DND-41 (cell line): Measurements from ENCODE around the gene PSMA6.

Source experiments
- ATAC-seq: fragments of 200-7000 bp; cut with Tn5 transposase; 3 replicates; pipeline ENCODE4 v1.9.1; 2021; ENCODE audit warnings: low read depth; ENCODE audit not compliant: insufficient read depth
- DNase-seq: peaks from one replicate; pipeline ENCODE4 v3.0.0-alpha.2; 2020
- H2AFZ ChIP-seq: 2 replicates; pipeline ENCODE4 v1.6.0; 2012; ENCODE audit warnings: low read depth, low read length
- H3K27ac ChIP-seq: 2 replicates; pipeline ENCODE4 v1.5.1; 2012; ENCODE audit warnings: low read length, inconsistent platforms
- H3K27me3 ChIP-seq: fragments of 200-600 bp; sonication (generic); 2 replicates; pipeline ENCODE4 v1.6.0; 2012; ENCODE audit warnings: low read length, mild to moderate bottlenecking, inconsistent platforms; ENCODE audit not compliant: insufficient read depth, poor library complexity
- H3K36me3 ChIP-seq: 2 replicates; pipeline ENCODE4 v1.5.1; 2012; ENCODE audit warnings: low read length, inconsistent platforms; ENCODE audit not compliant: insufficient read depth
- H3K4me1 ChIP-seq: 2 replicates; pipeline ENCODE4 v1.5.1; 2012; ENCODE audit warnings: mild to moderate bottlenecking, low read length; ENCODE audit not compliant: insufficient read depth
- H3K4me2 ChIP-seq: 2 replicates; pipeline ENCODE4 v1.6.0; 2012; ENCODE audit warnings: mild to moderate bottlenecking, moderate library complexity, low read length, inconsistent platforms; ENCODE audit not compliant: insufficient read depth
- H3K4me3 ChIP-seq, 2 experiments: fragments of 200-600 bp in 1 of 2; shearing (Covaris generic) in 1 of 2; 2 replicates each; pipeline ENCODE4 v1.5.1; 2012 to 2016; ENCODE audit warnings: inconsistent platforms in 2 of 2, low read length in 2 of 2, mild to moderate bottlenecking in 2 of 2, low read depth in 1 of 2, moderate library complexity in 1 of 2
- H3K79me2 ChIP-seq: 2 replicates; pipeline ENCODE4 v1.6.0; 2012; ENCODE audit warnings: low read length, inconsistent platforms; ENCODE audit not compliant: insufficient read depth
- H3K9ac ChIP-seq: 2 replicates; pipeline ENCODE4 v1.6.0; 2012; ENCODE audit warnings: low read depth, mild to moderate bottlenecking, inconsistent platforms, low read length, moderate library complexity
- H3K9me3 ChIP-seq: 2 replicates; pipeline ENCODE4 v1.5.1; 2012; ENCODE audit warnings: low read length, moderate library complexity, mild to moderate bottlenecking, inconsistent platforms; ENCODE audit not compliant: insufficient read depth, severe bottlenecking
- H4K20me1 ChIP-seq: 2 replicates; pipeline ENCODE4 v1.6.0; 2012; ENCODE audit warnings: low read length; ENCODE audit not compliant: insufficient read depth
- CTCF ChIP-seq: IDR thresholded peaks from 2 replicates; pipeline ENCODE4 v1.5.1; 2012; ENCODE audit warnings: borderline replicate concordance, low read length, moderate library complexity, mild to moderate bottlenecking; ENCODE audit not compliant: poor library complexity, severe bottlenecking; ENCODE audit errors: extremely low read depth
- EZH2 ChIP-seq: IDR thresholded peaks from 3 replicates; pipeline ENCODE4 v1.6.1; 2012; ENCODE audit warnings: borderline replicate concordance, low read depth, mild to moderate bottlenecking, moderate library complexity, low read length, inconsistent platforms; ENCODE audit not compliant: severe bottlenecking

Gene PSMA6

GRCh38 chr14:35292770-35293561, 784 bp downstream of the PSMA6 start:
- Histone ChIP-seq H3K4me2 (peak overlapping the region; percentile 83), H3K79me2 (peaks cover 90% of the 10 kb centered on the region), H2AFZ (no peak overlapping the region), H3K36me3 (peaks cover 40% of the 10 kb centered on the region), H3K4me3 (peak overlapping the region; percentile 68 to 72), H3K27me3 (no peaks in the 10 kb centered on the region), H3K4me1 (peaks cover 74% of the 10 kb centered on the region), H3K9ac (peak overlapping the region; percentile 89), H4K20me1 (peaks cover 33% of the 10 kb centered on the region; the same call in 1 of the 2 replicates), H3K27ac (peak overlapping the region; percentile 97), H3K9me3 (no peaks in the 10 kb centered on the region)
- TF ChIP-seq CTCF (no peak), EZH2 (no peak)
- DNase-seq = no peak
- peak; percentile 3 for ATAC-seq

- Histone ChIP-seq H4K20me1 (peaks cover 55% of the 10 kb centered on the region; the same call in 1 of the 2 replicates), H3K4me2 (peak overlapping the region; percentile 83)
Observed at GRCh38 chr14:35295845-35296161, 3.6 kb downstream of the PSMA6 start.

GRCh38 chr14:35296545-35296944, 4.4 kb downstream of the PSMA6 start:
- no peak for DNase-seq
- peak overlapping the region; percentile 97 for H3K27ac ChIP-seq
- peaks cover 74% of the 10 kb centered on the region for H3K4me1 ChIP-seq
- peaks cover 59% of the 10 kb centered on the region; the same call in 1 of the 2 replicates for H4K20me1 ChIP-seq
- H2AFZ ChIP-seq = no peak overlapping the region
- H3K27me3 ChIP-seq = no peaks in the 10 kb centered on the region
- H3K4me3 ChIP-seq = peak overlapping the region in 1 of 2 experiments; percentile 72; a peak in 2 of 4 replicates
- no peak for ATAC-seq
- peak overlapping the region; percentile 83 for H3K4me2 ChIP-seq
- peaks cover 94% of the 10 kb centered on the region for H3K79me2 ChIP-seq
- H3K9ac ChIP-seq = peak overlapping the region; percentile 89
- TF ChIP-seq CTCF (no peak), EZH2 (no peak)
- H3K9me3 ChIP-seq = no peaks in the 10 kb centered on the region
- H3K36me3 ChIP-seq = peaks cover 46% of the 10 kb centered on the region

More at GRCh38 chr14:35295845-35296161, 3.6 kb downstream of the PSMA6 start:
- DNase-seq (no peak), ATAC-seq (no peak)
- Histone ChIP-seq H3K4me3 (peak overlapping the region; percentile 18 to 72; a peak in 3 of 4 replicates), H3K9ac (peak overlapping the region; percentile 89), H3K27ac (peak overlapping the region; percentile 97), H3K79me2 (peaks cover 90% of the 10 kb centered on the region), H3K27me3 (no peaks in the 10 kb centered on the region), H2AFZ (no peak overlapping the region), H3K36me3 (peaks cover 46% of the 10 kb centered on the region), H3K9me3 (no peaks in the 10 kb centered on the region), H3K4me1 (peaks cover 74% of the 10 kb centered on the region)
- TF ChIP-seq EZH2 = no peak
- TF ChIP-seq CTCF = no peak
